CD4-positive, CD25-positive, alpha-beta regulatory T cell (primary cell): ENCODE measurements around the gene ST6GALNAC5. TPM values are rescaled to one million over a fixed set of nuclear protein-coding genes. Genes with fewer than 3 reads are reported as not detected.

Experiments
- ATAC-seq, 2 donors: fragments of 150-1000 bp; cut with Tn5 transposase; one replicate each; pipeline ENCODE4 v1.10.0; 2021; ENCODE audit warnings: low read depth in 2 of 2, moderate number of reproducible peaks in 2 of 2, moderate library complexity in 1 of 2
- DNase-seq, 3 donors: peaks; one replicate each; pipeline versions ENCODE4 v3.0.0 to v3.0.0-alpha.2; 2012 to 2022; ENCODE audit warnings: mixed read lengths in 1 of 3
- H3K27ac ChIP-seq: one replicate; pipeline ENCODE4 v1.7.0; 2013; ENCODE audit warnings: mild to moderate bottlenecking, low read length; ENCODE audit not compliant: insufficient read depth, poor library complexity, severe bottlenecking
- H3K27me3 ChIP-seq: one replicate; pipeline ENCODE4 v1.7.0; 2013; ENCODE audit warnings: low read length; ENCODE audit not compliant: control insufficient read depth, insufficient read depth
- H3K36me3 ChIP-seq: one replicate; pipeline ENCODE4 v1.7.0; 2013; ENCODE audit warnings: mild to moderate bottlenecking, low read length, moderate library complexity; ENCODE audit not compliant: control insufficient read depth, insufficient read depth
- H3K4me1 ChIP-seq: 2 replicates; pipeline ENCODE4 v1.7.0; 2013; ENCODE audit warnings: mild to moderate bottlenecking, low read length; ENCODE audit not compliant: insufficient read depth, control insufficient read depth, poor library complexity, severe bottlenecking
- H3K4me3 ChIP-seq: one replicate; pipeline ENCODE4 v1.7.0; 2013; ENCODE audit warnings: low read depth, mild to moderate bottlenecking, low read length, moderate library complexity
- H3K9me3 ChIP-seq, 2 experiments: 1 replicate in 1 of 2; 2 replicates in 1 of 2; pipeline ENCODE4 v1.7.0; 2013; ENCODE audit warnings: low read length in 2 of 2, mild to moderate bottlenecking in 1 of 2, moderate library complexity in 1 of 2; ENCODE audit not compliant: control insufficient read depth in 2 of 2
- H3K27ac Mint-ChIP-seq, 3 donors: one replicate each; pipeline ENCODE4 v1.8.0; 2020 to 2022; ENCODE audit warnings: mild to moderate bottlenecking in 3 of 3, mixed read lengths in 3 of 3, moderate library complexity in 2 of 3
- H3K27me3 Mint-ChIP-seq: one replicate; pipeline ENCODE4 v1.8.0; 2022; ENCODE audit warnings: mild to moderate bottlenecking, mixed read lengths
- H3K36me3 Mint-ChIP-seq: one replicate; pipeline ENCODE4 v1.8.0; 2020; ENCODE audit warnings: mixed read lengths
- H3K4me1 Mint-ChIP-seq, 4 donors: one replicate each; pipeline ENCODE4 v1.8.0; 2020 to 2022; ENCODE audit warnings: mixed read lengths in 4 of 4, mild to moderate bottlenecking in 1 of 4
- H3K4me3 Mint-ChIP-seq, 4 donors: one replicate each; pipeline ENCODE4 v1.8.0; 2020 to 2022; ENCODE audit warnings: mild to moderate bottlenecking in 4 of 4, mixed read lengths in 4 of 4, moderate library complexity in 3 of 4
- H3K9me3 Mint-ChIP-seq, 7 donors: one replicate each; pipeline ENCODE4 v1.8.0; 2020 to 2022; ENCODE audit warnings: mixed read lengths in 7 of 7, mild to moderate bottlenecking in 3 of 7, moderate library complexity in 2 of 7
- polyA plus RNA-seq, 4 donors: library from polyadenylated mRNA; unstranded; fragments of 300-500 nt; fragmentation: Illumina TruSeq; gene quantifications; one replicate each; pipeline ENCODE4 v1.2.3, GENCODE V29; 2021
- total RNA-seq: library from RNA; stranded (reverse); gene quantifications from one replicate; pipeline ENCODE4 v1.2.3, GENCODE V29; 2022

ST6GALNAC5 gene
- total and polyA plus RNA-seq, 5 donors from 2014 or later = 0.30 TPM; not detected in 4

DNA sequence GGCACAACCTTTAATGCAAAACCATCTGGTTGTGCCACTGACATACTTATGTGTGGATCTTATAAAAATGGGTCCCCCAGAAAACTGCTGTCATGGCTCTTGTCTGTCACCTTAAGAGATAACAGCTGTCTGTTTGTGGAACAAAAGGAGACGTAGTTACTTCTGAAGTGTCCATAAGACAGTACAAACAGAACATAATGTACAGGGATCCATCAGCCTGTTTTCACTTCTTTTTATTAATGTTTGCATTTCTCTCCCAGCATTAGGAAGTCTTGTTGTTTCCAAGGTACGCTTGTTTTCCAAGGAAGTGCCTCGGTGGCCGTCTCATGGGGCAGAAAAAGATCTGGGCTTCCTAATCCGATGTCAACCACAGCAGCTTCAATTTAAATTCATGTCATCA, 11.2 kb upstream of the ST6GALNAC5 start:
- no peaks in the 10 kb centered on the region for H3K27me3 ChIP-seq
- Mint-ChIP-seq H3K4me1 (no peaks in the 10 kb centered on the region), H3K9me3 (peaks cover 0 to 3% (median 0%) of the 10 kb centered on the region in 7 donors), H3K27me3 (no peaks in the 10 kb centered on the region), H3K4me3 (no peak overlapping the region), H3K27ac (no peak overlapping the region), H3K36me3 (no peaks in the 10 kb centered on the region)
- no peak overlapping the region for H3K4me3 ChIP-seq
- no peaks in the 10 kb centered on the region for H3K9me3 ChIP-seq
- H3K36me3 ChIP-seq = no peaks in the 10 kb centered on the region
- no peaks in the 10 kb centered on the region for H3K4me1 ChIP-seq
- DNase-seq (no peak), ATAC-seq (no peak)
- no peak overlapping the region for H3K27ac ChIP-seq

DNA sequence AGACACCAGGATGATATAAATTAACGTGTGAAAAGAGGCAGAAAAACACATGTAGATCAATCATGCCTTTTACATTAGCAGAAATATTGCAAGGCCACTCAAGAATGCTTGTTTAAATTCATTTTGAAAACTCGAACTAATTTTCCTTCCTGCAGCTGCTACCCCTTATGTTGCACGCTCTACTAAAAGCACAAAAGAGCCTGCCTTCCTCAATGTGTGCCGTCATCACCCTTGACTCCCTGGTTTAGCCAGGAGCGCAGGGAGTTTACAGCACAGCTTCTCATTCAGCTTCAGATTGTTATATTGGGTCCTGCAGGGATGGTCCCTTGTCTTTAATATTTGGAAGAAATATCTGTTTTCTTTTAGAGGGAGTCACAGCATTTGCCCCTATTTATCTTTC, 10.1 kb upstream of the ST6GALNAC5 start:
- H3K27ac Mint-ChIP-seq = no peak overlapping the region
- peaks cover 0 to 3% (median 0%) of the 10 kb centered on the region in 7 donors for H3K9me3 Mint-ChIP-seq
- ATAC-seq (no peak), DNase-seq (no peak)
- H3K27ac ChIP-seq = no peak overlapping the region
- H3K4me3 Mint-ChIP-seq = no peak overlapping the region
- H3K4me3 ChIP-seq = no peak overlapping the region
- H3K27me3 Mint-ChIP-seq = no peaks in the 10 kb centered on the region
- H3K4me1 ChIP-seq = no peaks in the 10 kb centered on the region
- no peaks in the 10 kb centered on the region for H3K4me1 Mint-ChIP-seq
- H3K36me3 ChIP-seq = no peaks in the 10 kb centered on the region
- no peaks in the 10 kb centered on the region for H3K27me3 ChIP-seq
- H3K36me3 Mint-ChIP-seq = no peaks in the 10 kb centered on the region
- H3K9me3 ChIP-seq = no peaks in the 10 kb centered on the region

DNA sequence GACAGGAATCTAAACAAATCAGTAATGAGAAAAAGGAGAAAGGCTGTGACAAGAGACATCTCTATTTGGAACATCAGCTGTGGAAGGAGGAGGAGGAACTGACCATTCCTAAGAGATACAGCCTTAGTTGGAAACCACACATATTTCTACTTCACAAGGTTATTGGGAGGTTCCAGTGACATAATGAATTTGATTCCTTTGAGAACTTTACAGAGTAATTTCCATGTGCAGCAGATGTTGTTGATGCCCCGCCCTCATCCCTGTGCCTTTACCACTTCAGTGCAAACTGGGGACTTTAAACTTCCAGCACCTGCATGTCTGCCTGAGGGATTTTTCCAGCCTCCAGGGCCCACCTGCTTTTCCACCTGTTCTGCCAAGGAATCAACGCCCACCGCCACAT, 9.3 kb upstream of the ST6GALNAC5 start:
- Histone ChIP-seq H3K27me3 (no peaks in the 10 kb centered on the region), H3K9me3 (no peaks in the 10 kb centered on the region), H3K4me3 (no peak overlapping the region), H3K4me1 (no peaks in the 10 kb centered on the region), H3K27ac (no peak overlapping the region), H3K36me3 (no peaks in the 10 kb centered on the region)
- Mint-ChIP-seq H3K27me3 (peaks cover 7% of the 10 kb centered on the region), H3K4me3 (no peak overlapping the region), H3K36me3 (no peaks in the 10 kb centered on the region), H3K9me3 (peaks cover 0 to 6% (median 0%) of the 10 kb centered on the region in 7 donors), H3K27ac (no peak overlapping the region), H3K4me1 (no peaks in the 10 kb centered on the region)
- DNase-seq (no peak), ATAC-seq (no peak)

DNA sequence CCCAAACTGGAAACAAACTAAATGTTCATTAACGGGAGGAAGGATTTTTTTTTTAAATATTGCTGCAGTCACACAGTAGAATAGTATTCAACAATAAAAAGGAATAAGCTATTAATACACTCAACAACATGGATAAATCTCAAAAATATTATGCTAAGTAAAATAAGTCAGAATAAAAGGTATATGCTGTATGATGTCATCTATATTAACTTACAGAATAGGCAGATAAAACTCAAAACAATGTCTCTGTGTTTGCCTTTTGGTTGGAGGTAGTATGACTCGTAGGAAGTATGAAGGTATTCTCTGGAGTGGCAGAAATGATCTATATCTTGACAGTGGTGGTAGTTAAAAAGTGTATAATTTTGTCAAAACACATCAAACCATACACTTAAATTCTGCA, 6.1 kb upstream of the ST6GALNAC5 start:
- Histone ChIP-seq H3K4me1 (no peaks in the 10 kb centered on the region), H3K9me3 (no peaks in the 10 kb centered on the region), H3K36me3 (no peaks in the 10 kb centered on the region), H3K4me3 (no peak overlapping the region), H3K27ac (no peak overlapping the region), H3K27me3 (peaks cover 14% of the 10 kb centered on the region)
- DNase-seq (no peak), ATAC-seq (no peak)
- H3K27me3 Mint-ChIP-seq = peaks cover 24% of the 10 kb centered on the region
- H3K9me3 Mint-ChIP-seq = peaks cover 0 to 5% (median 0%) of the 10 kb centered on the region in 7 donors
- no peak overlapping the region for H3K27ac Mint-ChIP-seq
- H3K4me1 Mint-ChIP-seq = no peaks in the 10 kb centered on the region
- H3K4me3 Mint-ChIP-seq = no peak overlapping the region
- no peaks in the 10 kb centered on the region for H3K36me3 Mint-ChIP-seq

DNA sequence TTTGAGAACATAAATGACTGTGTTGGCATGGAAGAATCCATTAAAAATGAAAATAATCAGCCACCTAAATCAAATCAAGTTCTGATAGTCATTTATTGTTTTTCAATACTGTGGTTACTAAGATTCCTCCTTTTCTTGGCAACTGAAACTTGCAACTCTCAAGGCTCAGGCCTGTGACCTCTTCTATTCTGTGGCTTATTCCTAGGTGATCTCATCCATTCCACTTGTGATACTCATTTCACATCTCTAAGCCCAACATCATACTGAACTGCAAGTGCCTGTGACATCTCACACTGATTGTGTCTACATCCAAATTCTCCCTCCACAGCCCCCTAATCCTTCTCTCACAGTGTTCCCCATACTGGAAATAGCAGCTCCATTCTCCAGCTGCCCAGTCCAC, 4.8 kb upstream of the ST6GALNAC5 start:
- H3K27ac Mint-ChIP-seq = no peak overlapping the region
- DNase-seq = no peak

DNA sequence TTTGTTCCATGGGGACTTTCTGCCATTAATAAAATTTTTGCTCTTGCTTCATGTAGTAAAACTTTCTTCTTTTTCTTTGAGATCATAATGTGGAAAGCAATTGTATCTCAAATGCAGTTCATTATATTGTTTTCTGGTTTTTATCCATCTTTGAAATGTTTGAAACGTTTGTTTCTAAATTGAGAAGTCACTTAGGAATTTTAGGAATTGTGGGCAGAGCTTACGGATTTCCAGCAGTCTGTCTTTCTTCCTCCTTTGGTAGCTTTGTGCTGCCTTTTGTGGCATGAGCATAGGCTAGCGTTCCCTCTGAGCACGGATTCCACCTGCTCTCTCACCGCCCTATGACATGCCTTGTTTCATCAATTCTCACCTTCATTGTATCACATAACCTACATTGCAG, 2.9 kb upstream of the ST6GALNAC5 start:
- no peak overlapping the region for H3K27ac ChIP-seq
- peaks cover 0 to 13% (median 0%) of the 10 kb centered on the region in 4 donors for H3K4me1 Mint-ChIP-seq
- no peak overlapping the region for H3K4me3 ChIP-seq
- H3K27ac Mint-ChIP-seq = no peak overlapping the region
- H3K4me1 ChIP-seq = peaks cover 4% of the 10 kb centered on the region
- H3K36me3 ChIP-seq = no peaks in the 10 kb centered on the region
- no peaks in the 10 kb centered on the region for H3K9me3 ChIP-seq
- DNase-seq = no peak
- no peak for ATAC-seq
- peaks cover 0 to 5% (median 0%) of the 10 kb centered on the region in 7 donors for H3K9me3 Mint-ChIP-seq
- no peak overlapping the region for H3K4me3 Mint-ChIP-seq
- peaks cover 19% of the 10 kb centered on the region for H3K27me3 ChIP-seq
- peaks cover 49% of the 10 kb centered on the region for H3K27me3 Mint-ChIP-seq
- H3K36me3 Mint-ChIP-seq = no peaks in the 10 kb centered on the region

More for the DNA sequence above, 4.8 kb upstream of the ST6GALNAC5 start:
- Mint-ChIP-seq H3K27me3 (peaks cover 36% of the 10 kb centered on the region), H3K9me3 (peaks cover 0 to 5% (median 0%) of the 10 kb centered on the region in 7 donors), H3K36me3 (no peaks in the 10 kb centered on the region), H3K4me1 (peaks cover 0 to 3% (median 0%) of the 10 kb centered on the region in 4 donors), H3K4me3 (no peak overlapping the region)
- no peak for ATAC-seq
- H3K9me3 ChIP-seq = no peaks in the 10 kb centered on the region
- peaks cover under 1% of the 10 kb centered on the region for H3K4me1 ChIP-seq
- no peaks in the 10 kb centered on the region for H3K36me3 ChIP-seq
- H3K27me3 ChIP-seq = peaks cover 17% of the 10 kb centered on the region
- no peak overlapping the region for H3K4me3 ChIP-seq
- H3K27ac ChIP-seq = no peak overlapping the region

DNA sequence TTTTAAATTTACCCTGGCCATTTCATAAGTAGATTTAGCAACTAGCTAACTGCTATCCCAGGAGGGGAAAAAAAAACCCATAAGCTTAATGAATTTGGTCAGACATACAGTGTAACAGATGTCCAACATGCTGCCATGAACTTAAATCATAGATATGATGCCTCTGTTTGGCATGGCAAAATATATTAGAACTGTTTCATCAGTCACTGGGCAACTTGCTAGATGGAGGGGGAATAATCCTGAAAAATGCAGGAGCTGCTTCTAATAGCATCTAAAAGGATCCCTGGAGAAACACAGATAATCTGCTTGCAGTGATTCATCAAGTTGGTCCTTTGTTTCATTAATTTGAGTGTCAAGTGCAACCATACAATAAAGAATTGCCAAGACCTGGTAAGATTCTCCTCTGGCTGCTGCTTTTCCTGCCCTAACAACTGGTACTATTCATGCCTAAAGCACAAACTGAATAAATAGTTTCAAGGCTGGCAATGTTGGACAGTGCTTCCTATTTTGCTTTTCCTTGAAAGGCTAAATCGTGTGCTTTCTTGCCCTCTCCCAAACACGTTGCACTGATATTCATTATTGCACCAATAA, 1.5 kb upstream of the ST6GALNAC5 start:
- H3K4me3 Mint-ChIP-seq = no peak overlapping the region
- no peak overlapping the region for H3K27ac ChIP-seq
- ATAC-seq (no peak), DNase-seq (no peak)
- H3K27me3 ChIP-seq = peaks cover 19% of the 10 kb centered on the region
- H3K4me3 ChIP-seq = no peak overlapping the region
- H3K4me1 ChIP-seq = peaks cover 4% of the 10 kb centered on the region
- H3K9me3 Mint-ChIP-seq = peaks cover 0 to 5% (median 0%) of the 10 kb centered on the region in 7 donors
- no peaks in the 10 kb centered on the region for H3K36me3 ChIP-seq
- H3K9me3 ChIP-seq = no peaks in the 10 kb centered on the region
- no peaks in the 10 kb centered on the region for H3K36me3 Mint-ChIP-seq
- H3K27ac Mint-ChIP-seq = no peak overlapping the region
- peaks cover 0 to 13% (median 0%) of the 10 kb centered on the region in 4 donors for H3K4me1 Mint-ChIP-seq
- peaks cover 63% of the 10 kb centered on the region for H3K27me3 Mint-ChIP-seq

DNA sequence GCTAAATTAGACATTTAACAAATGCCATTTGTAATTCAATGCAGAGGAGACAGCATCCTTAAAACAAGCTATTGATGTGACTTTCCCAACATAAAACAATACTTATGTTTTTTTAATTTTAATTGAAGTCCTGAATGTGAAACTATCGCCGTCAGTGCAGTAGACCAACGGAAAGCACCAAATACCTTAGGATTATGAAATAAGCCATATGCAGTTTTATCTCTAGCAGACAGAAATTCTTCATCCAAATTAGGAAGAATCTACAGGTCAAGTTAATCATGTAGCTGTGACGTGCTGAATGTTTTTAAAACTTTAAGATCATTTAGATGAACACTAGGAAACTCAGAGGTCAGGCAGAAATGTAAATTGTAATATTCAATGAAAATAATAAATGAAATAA, 714 bp upstream of the ST6GALNAC5 start:
- Histone ChIP-seq H3K4me1 (peaks cover 4% of the 10 kb centered on the region), H3K4me3 (no peak overlapping the region), H3K27ac (no peak overlapping the region), H3K27me3 (peaks cover 19% of the 10 kb centered on the region), H3K9me3 (no peaks in the 10 kb centered on the region), H3K36me3 (no peaks in the 10 kb centered on the region)
- DNase-seq (no peak), ATAC-seq (no peak)
- H3K4me1 Mint-ChIP-seq = peaks cover 0 to 13% (median 0%) of the 10 kb centered on the region in 4 donors
- peaks cover 65% of the 10 kb centered on the region for H3K27me3 Mint-ChIP-seq
- no peak overlapping the region for H3K4me3 Mint-ChIP-seq
- no peaks in the 10 kb centered on the region for H3K36me3 Mint-ChIP-seq
- H3K27ac Mint-ChIP-seq = no peak overlapping the region
- H3K9me3 Mint-ChIP-seq = peaks cover 0 to 6% (median 0%) of the 10 kb centered on the region in 7 donors
